Mucosa of rectum (tissue), 2 donors: Measurements from ENCODE around the gene SLC25A36.
"Not testable (repeated sequence)": the region's sequence is repeated elsewhere in the genome, so short reads cannot be mapped to it uniquely, and the experiment has no call there.

ENCODE experiments used
- H3K27ac ChIP-seq, 2 donors: one replicate each; pipeline ENCODE4 v1.7.0; 2013; ENCODE audit warnings: inconsistent platforms in 2 of 2, low read depth in 2 of 2, low read length in 2 of 2
- H3K27me3 ChIP-seq, 2 donors: one replicate each; pipeline ENCODE4 v1.7.0; 2013; ENCODE audit warnings: low read length in 2 of 2; ENCODE audit not compliant: control insufficient read depth in 2 of 2, insufficient read depth in 2 of 2
- H3K36me3 ChIP-seq, 2 donors: one replicate each; pipeline ENCODE4 v1.7.0; 2013; ENCODE audit warnings: low read length in 2 of 2; ENCODE audit not compliant: control insufficient read depth in 2 of 2, insufficient read depth in 2 of 2
- H3K4me1 ChIP-seq, 2 donors: one replicate each; pipeline ENCODE4 v1.7.0; 2013; ENCODE audit warnings: low read length in 2 of 2, mild to moderate bottlenecking in 1 of 2; ENCODE audit not compliant: control insufficient read depth in 2 of 2, insufficient read depth in 2 of 2
- H3K4me3 ChIP-seq, 2 donors: one replicate each; pipeline ENCODE4 v1.7.0; 2013; ENCODE audit warnings: low read length in 2 of 2
- H3K9ac ChIP-seq, 2 donors: one replicate each; pipeline ENCODE4 v1.7.0; 2013; ENCODE audit warnings: low read length in 2 of 2, low read depth in 1 of 2, mild to moderate bottlenecking in 1 of 2
- H3K9me3 ChIP-seq, 2 donors: one replicate each; pipeline ENCODE4 v1.7.0; 2013; ENCODE audit warnings: low read length in 2 of 2; ENCODE audit not compliant: control insufficient read depth in 2 of 2
- donor health status: healthy.
- donor health status: Normal muscosa, but diverticular disease.

SLC25A36 gene

GRCh38 chr3:141012571-141012970 lies 70.9 kb downstream of the SLC25A36 start:
- Histone ChIP-seq H3K27ac (no peak overlapping the region), H3K4me1 (no peaks in the 10 kb centered on the region), H3K27me3 (peaks cover 0 to 3% of the 10 kb centered on the region in 2 donors), H3K36me3 (no peaks in the 10 kb centered on the region), H3K4me3 (no peak overlapping the region), H3K9me3 (no peaks in the 10 kb centered on the region), H3K9ac (no peak overlapping the region)

- Histone ChIP-seq H3K4me1 (no peaks in the 10 kb centered on the region), H3K4me3 (no peak overlapping the region), H3K27ac (no peak overlapping the region), H3K9me3 (no peaks in the 10 kb centered on the region), H3K9ac (no peak overlapping the region), H3K27me3 (no peaks in the 10 kb centered on the region), H3K36me3 (no peaks in the 10 kb centered on the region)
Measured at GRCh38 chr3:141015481-141015880, 73.8 kb downstream of the SLC25A36 start.

GRCh38 chr3:141017366-141018322 lies 76.0 kb downstream of the SLC25A36 start:
- H3K27ac ChIP-seq, H3K4me1 ChIP-seq, H3K27me3 ChIP-seq, H3K9ac ChIP-seq, H3K36me3 ChIP-seq, H3K9me3 ChIP-seq, H3K4me3 ChIP-seq: not testable (repeated sequence)

- H3K4me1 ChIP-seq, result no peaks in the 10 kb centered on the region
- H3K9me3 ChIP-seq, result no peaks in the 10 kb centered on the region
- no peak overlapping the region for H3K4me3 ChIP-seq
- H3K27ac ChIP-seq, result no peak overlapping the region
- no peaks in the 10 kb centered on the region for H3K27me3 ChIP-seq
- no peaks in the 10 kb centered on the region for H3K36me3 ChIP-seq
- H3K9ac ChIP-seq, result no peak overlapping the region
Measured at GRCh38 chr3:141019244-141019643, 77.6 kb downstream of the SLC25A36 start.

- no peaks in the 10 kb centered on the region for H3K27me3 ChIP-seq
- H3K36me3 ChIP-seq, result no peaks in the 10 kb centered on the region
- no peaks in the 10 kb centered on the region for H3K9me3 ChIP-seq
- no peaks in the 10 kb centered on the region for H3K4me1 ChIP-seq
- no peak overlapping the region for H3K27ac ChIP-seq
- no peak overlapping the region for H3K9ac ChIP-seq
- no peak overlapping the region for H3K4me3 ChIP-seq
Measured at GRCh38 chr3:141020143-141020830, 78.7 kb downstream of the SLC25A36 start.

- Histone ChIP-seq H3K4me1 (no peaks in the 10 kb centered on the region), H3K4me3 (no peak overlapping the region), H3K27ac (no peak overlapping the region), H3K36me3 (no peaks in the 10 kb centered on the region), H3K27me3 (no peaks in the 10 kb centered on the region), H3K9me3 (no peaks in the 10 kb centered on the region), H3K9ac (no peak overlapping the region)
Measured at GRCh38 chr3:141021261-141021660, 79.6 kb downstream of the SLC25A36 start.
